HepG2 (cell line): ENCODE measurements around the gene HHIPL1. TPM values are rescaled to one million over a fixed set of nuclear protein-coding genes. Genes with fewer than 3 reads are reported as not detected.

ENCODE experiments used
- ATAC-seq: fragments of 200-7000 bp; cut with Tn5 transposase; 3 replicates; pipeline ENCODE4 v1.9.1; 2020; ENCODE audit warnings: mild to moderate bottlenecking, moderate library complexity
- BruUV-seq: library from RNA; stranded (reverse); fragments of 400-500 nt; replicated peaks from 2 replicates; lab custom pipeline; 2021; lab: Mats Ljungman, UMichigan
- CTCF ChIA-PET: fragments of 300-600 bp; formaldehyde crosslinking; extraction: SDS; loops from one replicate; lab custom pipeline; 2021; ENCODE audit warnings: low total read pairs, inconsistent platforms, low intra/inter-chr PET ratio; lab: Yijun Ruan, JAX
- POLR2A ChIA-PET: fragments of 350-600 bp; sonication (Branson Sonifier 250); formaldehyde crosslinking; loops from one replicate; lab custom pipeline; 2020; ENCODE audit warnings: antibody characterized with exemption, inconsistent platforms; lab: Yijun Ruan, JAX
- DNase-seq: peaks from one replicate; pipeline ENCODE4 v3.0.0-alpha.2; 2015; ENCODE audit warnings: low spot score
- FAIRE-seq: peaks from 3 replicates; lab custom pipeline; 2011; peaks lifted over from hg19 to GRCh38; lab: Jason Lieb, UNC
- H2AFZ ChIP-seq: one replicate; pipeline ENCODE4 v1.6.1; 2011; ENCODE audit warnings: low read length, inconsistent platforms
- H3K27ac ChIP-seq: fragments of 300-600 bp; 3 replicates; pipeline ENCODE4 v1.8.0; 2011; ENCODE audit warnings: mixed run types, mild to moderate bottlenecking, mixed read lengths, low read length, inconsistent platforms; ENCODE audit not compliant: insufficient read depth; ENCODE audit errors: extremely low read length
- H3K27me3 ChIP-seq, 2 experiments: fragments of 200-600 bp in 1 of 2; 2 replicates in 1 of 2; 3 replicates in 1 of 2; pipeline versions ENCODE4 v1.6.0 to v1.8.0; 2011; ENCODE audit warnings: low read length in 2 of 2, mild to moderate bottlenecking in 2 of 2, moderate library complexity in 2 of 2, inconsistent platforms in 1 of 2; ENCODE audit not compliant: insufficient read depth in 2 of 2, control insufficient read depth in 1 of 2
- H3K36me3 ChIP-seq, 2 experiments: fragments of 200-600 bp in 1 of 2; replicated peaks in 1 of 2; 2 replicates in 1 of 2; 3 replicates in 1 of 2; pipeline versions ENCODE4 v1.5.1 to v1.8.0; 2011; ENCODE audit warnings: low read length in 2 of 2, inconsistent platforms in 1 of 2; ENCODE audit not compliant: insufficient read depth in 2 of 2, control insufficient read depth in 1 of 2
- H3K4me1 ChIP-seq: 2 replicates; pipeline ENCODE4 v1.5.1; 2012; ENCODE audit warnings: low read length, inconsistent platforms; ENCODE audit not compliant: insufficient read depth
- H3K4me2 ChIP-seq: 2 replicates; pipeline ENCODE4 v1.6.0; 2011; ENCODE audit warnings: low read depth, low read length, inconsistent platforms
- H3K4me3 ChIP-seq, 3 experiments: fragments of 200-600 bp in 1 of 3; sonication (generic), shearing (Covaris generic) in 1 of 3; replicated peaks in 1 of 3; 2 replicates each; pipeline ENCODE4 v1.5.1; 2011 to 2016; ENCODE audit warnings: low read length in 3 of 3, inconsistent platforms in 2 of 3, low read depth in 2 of 3, mild to moderate bottlenecking in 2 of 3, control low read depth in 1 of 3, mixed read lengths in 1 of 3; ENCODE audit not compliant: insufficient read depth in 1 of 3
- H3K79me2 ChIP-seq: one replicate; pipeline ENCODE4 v1.6.1; 2011; ENCODE audit warnings: low read length, inconsistent platforms; ENCODE audit not compliant: insufficient read depth
- H3K9ac ChIP-seq: 2 replicates; pipeline ENCODE4 v1.6.0; 2011; ENCODE audit warnings: mild to moderate bottlenecking, low read depth, low read length, inconsistent platforms; ENCODE audit not compliant: insufficient read depth
- H3K9me3 ChIP-seq: 2 replicates; pipeline ENCODE4 v1.5.1; 2012; ENCODE audit warnings: mild to moderate bottlenecking, low read length
- H4K20me1 ChIP-seq: 2 replicates; pipeline ENCODE4 v1.6.0; 2011; ENCODE audit warnings: inconsistent platforms, mild to moderate bottlenecking, low read length, moderate library complexity; ENCODE audit not compliant: insufficient read depth
- CEBPG ChIP-seq: IDR thresholded peaks from 2 replicates; pipeline ENCODE4 v1.6.1; 2016
- GABPB1 ChIP-seq: IDR thresholded peaks from 2 replicates; pipeline ENCODE4 v1.6.1; 2016; ENCODE audit warnings: mild to moderate bottlenecking, missing genetic modification reagents, moderate library complexity, missing compliant biosample characterization
- ZFY ChIP-seq: sonication (generic); formaldehyde crosslinking; IDR thresholded peaks from 2 replicates; pipeline ENCODE4 v1.4.0; 2020; ENCODE audit warnings: missing genetic modification reagents
- ZNF274 ChIP-seq: sonication (generic); formaldehyde crosslinking; IDR thresholded peaks from 2 replicates; pipeline ENCODE4 v1.5.1; 2020; ENCODE audit warnings: mild to moderate bottlenecking, missing genetic modification reagents
- ZNF446 ChIP-seq: sonication (generic); formaldehyde crosslinking; IDR thresholded peaks from 2 replicates; pipeline ENCODE4 v1.5.0; 2020; ENCODE audit warnings: mild to moderate bottlenecking, missing genetic modification reagents
- ZNF557 ChIP-seq: sonication (generic); formaldehyde crosslinking; IDR thresholded peaks from 2 replicates; pipeline ENCODE4 v1.4.0; 2020; ENCODE audit warnings: missing genetic modification reagents
- ZNF614 ChIP-seq: IDR thresholded peaks from 2 replicates; pipeline ENCODE4 v1.6.1; 2018; ENCODE audit warnings: missing biosample characterization, missing genetic modification reagents, inconsistent platforms, borderline replicate concordance
- WGBS: methylation state at CpG from one replicate; pipeline ENCODE4 v1.1.6; 2017; ENCODE audit warnings: low lambda C conversion rate; 5-methylcytosine and 5-hydroxymethylcytosine counted together
- in situ Hi-C: cut with HindIII; loops from 2 replicates; pipeline ENCODE4 v1.10.0; 2017; ENCODE audit warnings: low pct_unique_long_range_greater_than_20kb; ENCODE audit not compliant: extremely low pct_ligation_motif_present
- intact Hi-C: fragments of 100-400 bp; cut with micrococcal nuclease; formaldehyde crosslinking; loops from one replicate; pipeline ENCODE4 v1.10.0; 2022; ENCODE audit not compliant: unreplicated experiment
- polyA plus RNA-seq, 8 experiments: library from polyadenylated mRNA; depleted of rRNA in 3 of 8; stranded (reverse) in 7 of 8; unstranded in 1 of 8; fragments of >200 nt; fragmentation: Illumina TruSeq in 4 of 8; extraction: Trizol in 4 of 8; gene quantifications; 2 replicates each; pipeline versions ENCODE4 v1.2.1 to v1.2.3, GENCODE V29; 2011 to 2016; ENCODE audit warnings: low read depth in 4 of 8, missing spikeins in 1 of 8, mixed read lengths in 1 of 8; ENCODE audit not compliant: insufficient read depth in 1 of 8
- total RNA-seq, 5 experiments: library from RNA; depleted of rRNA; stranded (reverse); fragments of >200 nt; fragmentation: Illumina TruSeq; extraction: Trizol; gene quantifications; 2 replicates each; pipeline ENCODE4 v1.2.3, GENCODE V29; 2016; ENCODE audit warnings: low read depth in 1 of 5

The HHIPL1 gene
- total and polyA plus RNA-seq, 2 of the 13 experiments (the other 11 are each of a cell fraction or from before 2014, with no cell fraction given), result not detected

DNA sequence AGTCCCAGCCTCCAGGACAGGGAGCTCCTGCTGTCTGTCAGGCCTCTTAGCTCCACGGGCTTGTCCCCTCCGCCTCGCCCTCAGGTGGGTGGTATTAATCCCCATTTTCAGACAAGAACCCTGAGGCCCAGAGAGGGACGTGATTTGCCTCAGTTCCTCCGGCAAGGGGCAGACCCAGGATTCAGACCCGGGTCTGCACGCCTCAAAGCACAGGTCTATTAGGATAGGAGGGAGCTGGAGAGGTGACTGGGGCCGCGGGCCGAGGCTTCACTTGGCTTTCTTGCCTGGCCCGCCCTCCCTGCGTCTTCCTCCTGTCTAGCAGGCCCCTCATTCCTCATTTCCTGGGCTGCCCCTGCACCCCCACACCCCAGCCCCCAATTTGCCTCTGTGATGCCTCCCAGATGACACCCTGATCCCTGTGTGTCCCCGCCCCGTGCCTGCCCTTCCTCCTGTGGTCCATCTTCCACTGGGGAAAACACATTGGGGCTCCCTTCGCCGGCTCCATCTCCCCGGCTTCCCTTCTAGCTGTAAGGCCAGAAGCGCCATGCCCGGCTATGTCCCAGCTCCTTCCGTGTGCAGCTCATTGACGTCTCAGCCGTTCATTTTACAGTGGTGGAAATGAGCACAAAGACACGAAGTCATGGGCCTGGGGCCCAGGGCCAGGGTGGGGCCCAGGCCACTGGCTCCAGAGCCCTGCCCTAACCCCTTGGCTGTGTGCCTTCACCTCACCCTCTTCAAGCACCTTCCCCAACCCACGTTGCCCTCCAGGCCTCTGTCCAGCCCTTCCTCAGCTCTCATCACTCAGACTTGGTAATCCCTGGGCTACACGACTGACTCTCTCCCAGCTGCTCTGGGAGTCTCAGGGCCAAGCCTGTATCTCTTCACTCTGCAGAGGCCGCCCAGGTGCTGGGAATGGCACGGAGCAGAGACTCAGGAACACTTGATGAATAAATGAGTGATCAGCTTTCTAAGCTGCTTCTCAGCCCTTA lies 23.7 kb downstream of the HHIPL1 start:
- intact Hi-C loops, result no loop called here
- in situ Hi-C loops, result no loop called here
- no peak overlapping the region for H2AFZ ChIP-seq
- no peak overlapping the region for H3K4me3 ChIP-seq
- CTCF ChIA-PET, result no interaction called here
- BruUV-seq, result no TSS peak
- WGBS, result 55% methylated on average over 17 of the region's 27 CpGs
- no peak overlapping the region for H3K4me2 ChIP-seq
- H4K20me1 ChIP-seq, result no peaks in the 10 kb centered on the region
- no peak for ATAC-seq
- no peak for TF ChIP-seq ZNF446 (CRISPR knock-in tag)
- TF ChIP-seq CEBPG, result no peak
- no peak for TF ChIP-seq ZNF614
- TF ChIP-seq ZNF274, result no peak
- TF ChIP-seq ZNF557 (CRISPR knock-in tag), result no peak
- no peak for TF ChIP-seq GABPB1 (CRISPR knock-in tag)
- TF ChIP-seq ZFY (CRISPR knock-in tag), result no peak
- POLR2A ChIA-PET, result no interaction called here
- no peak for FAIRE-seq
- H3K4me1 ChIP-seq, result peaks cover 42% of the 10 kb centered on the region
- no peak for DNase-seq
- H3K27me3 ChIP-seq, result peaks cover 5 to 16% of the 10 kb centered on the region in 2 experiments; a peak in 3 of 5 replicates
- no peaks in the 10 kb centered on the region for H3K9me3 ChIP-seq
- H3K9ac ChIP-seq, result no peak overlapping the region
- no peak overlapping the region for H3K27ac ChIP-seq
- no peaks in the 10 kb centered on the region for H3K36me3 ChIP-seq
- no peaks in the 10 kb centered on the region for H3K79me2 ChIP-seq
